GM21390 (cell line): ENCODE data around the gene PITPNB.

Experiments
- ATAC-seq: cut with Tn5 transposase; IDR thresholded peaks from one replicate; pipeline ENCODE4 v1.9.1; 2021; ENCODE audit not compliant: unreplicated experiment

PITPNB gene

GRCh38 chr22:27835446-27835845, 83.6 kb downstream of the PITPNB start:
- no peak for ATAC-seq

GRCh38 chr22:27834364-27835185, 84.5 kb downstream of the PITPNB start:
- ATAC-seq = no peak

GRCh38 chr22:27833803-27834202, 85.3 kb downstream of the PITPNB start:
- ATAC-seq = no peak

GRCh38 chr22:27832606-27833005, 86.5 kb downstream of the PITPNB start:
- no peak for ATAC-seq

- no peak for ATAC-seq
Measured at GRCh38 chr22:27829620-27830019, 89.4 kb downstream of the PITPNB start.

- no peak for ATAC-seq
Measured at GRCh38 chr22:27827604-27828587, 91.2 kb downstream of the PITPNB start.

GRCh38 chr22:27825174-27825573, 93.9 kb downstream of the PITPNB start:
- ATAC-seq = no peak

GRCh38 chr22:27823221-27823620, 95.8 kb downstream of the PITPNB start:
- ATAC-seq = no peak

- no peak for ATAC-seq
Measured at GRCh38 chr22:27820896-27821866, 97.9 kb downstream of the PITPNB start.

GRCh38 chr22:27816552-27816951, 102.5 kb downstream of the PITPNB start:
- ATAC-seq = no peak

- no peak for ATAC-seq
Measured at GRCh38 chr22:27815826-27816530, 103.1 kb downstream of the PITPNB start.

GRCh38 chr22:27814993-27815392, 104.1 kb downstream of the PITPNB start:
- no peak for ATAC-seq

- no peak for ATAC-seq
Measured at GRCh38 chr22:27811778-27812177, 107.3 kb downstream of the PITPNB start.

- no peak for ATAC-seq
Measured at GRCh38 chr22:27810609-27811151, 108.4 kb downstream of the PITPNB start.

GRCh38 chr22:27809700-27810608, 109.1 kb downstream of the PITPNB start:
- no peak for ATAC-seq

GRCh38 chr22:27809226-27809603, 109.8 kb downstream of the PITPNB start:
- no peak for ATAC-seq

GRCh38 chr22:27808451-27809225, 110.4 kb downstream of the PITPNB start:
- no peak for ATAC-seq

GRCh38 chr22:27805841-27806240, 113.2 kb downstream of the PITPNB start:
- ATAC-seq = no peak
